Parathyroid adenoma (tissue), 2 donors: ENCODE data around the gene COPG2.

ENCODE experiments used
- H2AFZ ChIP-seq: fragments of 300-600 bp; sonication (generic); one replicate; pipeline ENCODE4 v1.7.0; 2017; ENCODE audit warnings: antibody characterized with exemption, mild to moderate bottlenecking
- H3K27ac ChIP-seq: fragments of 300-600 bp; sonication (generic); one replicate; pipeline ENCODE4 v1.7.0; 2017
- H3K27me3 ChIP-seq: fragments of 300-600 bp; sonication (generic); one replicate; pipeline ENCODE4 v1.7.0; 2017; ENCODE audit warnings: low read length; ENCODE audit not compliant: control insufficient read depth, insufficient read depth
- H3K36me3 ChIP-seq: fragments of 300-600 bp; sonication (generic); one replicate; pipeline ENCODE4 v1.7.0; 2017; ENCODE audit warnings: low read length; ENCODE audit not compliant: control insufficient read depth, insufficient read depth
- H3K4me1 ChIP-seq: fragments of 300-600 bp; sonication (generic); one replicate; pipeline ENCODE4 v1.7.0; 2017; ENCODE audit warnings: control low read depth
- H3K4me2 ChIP-seq: fragments of 300-600 bp; sonication (generic); one replicate; pipeline ENCODE4 v1.7.0; 2017; ENCODE audit warnings: low read length
- H3K4me3 ChIP-seq: fragments of 300-600 bp; sonication (generic); one replicate; pipeline ENCODE4 v1.7.0; 2017; ENCODE audit warnings: low read depth, low read length
- H3K79me2 ChIP-seq: fragments of 300-600 bp; sonication (generic); one replicate; pipeline ENCODE4 v1.7.0; 2017; ENCODE audit warnings: control low read depth
- H3K9ac ChIP-seq: fragments of 300-600 bp; sonication (generic); one replicate; pipeline ENCODE4 v1.7.0; 2017; ENCODE audit warnings: mild to moderate bottlenecking
- H3K9me3 ChIP-seq: fragments of 300-600 bp; sonication (generic); one replicate; pipeline ENCODE4 v1.7.0; 2017; ENCODE audit warnings: low read length; ENCODE audit not compliant: control insufficient read depth
- TF ChIP-seq, protein P1 (sequence below): fragments of 300-600 bp; sonication (generic); IDR thresholded peaks from one replicate; pipeline ENCODE4 v1.7.0; 2017; ENCODE audit warnings: antibody characterized with exemption, mild to moderate bottlenecking
- donor health status: primary hyperparathyroidism.

Gene COPG2

DNA sequence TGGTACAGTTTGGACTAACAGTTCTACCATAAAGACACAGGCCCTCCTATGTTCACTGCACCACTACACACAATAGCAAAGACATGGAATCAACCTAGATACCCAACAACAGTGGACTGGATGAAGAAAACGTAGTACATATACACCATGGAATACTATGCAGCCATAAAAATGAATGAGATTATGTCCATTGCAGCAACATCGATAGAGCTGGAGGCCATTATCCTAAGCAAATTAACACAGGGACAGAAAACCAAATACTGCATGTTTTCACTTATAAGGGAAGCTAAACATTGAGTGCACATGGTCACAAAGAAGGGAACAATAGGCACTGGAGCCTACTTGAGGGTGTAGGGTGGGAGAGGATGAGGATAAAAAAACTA is 101.7 kb downstream of the COPG2 start:
- no peak overlapping the region for H2AFZ ChIP-seq
- TF ChIP-seq, protein P1, sequence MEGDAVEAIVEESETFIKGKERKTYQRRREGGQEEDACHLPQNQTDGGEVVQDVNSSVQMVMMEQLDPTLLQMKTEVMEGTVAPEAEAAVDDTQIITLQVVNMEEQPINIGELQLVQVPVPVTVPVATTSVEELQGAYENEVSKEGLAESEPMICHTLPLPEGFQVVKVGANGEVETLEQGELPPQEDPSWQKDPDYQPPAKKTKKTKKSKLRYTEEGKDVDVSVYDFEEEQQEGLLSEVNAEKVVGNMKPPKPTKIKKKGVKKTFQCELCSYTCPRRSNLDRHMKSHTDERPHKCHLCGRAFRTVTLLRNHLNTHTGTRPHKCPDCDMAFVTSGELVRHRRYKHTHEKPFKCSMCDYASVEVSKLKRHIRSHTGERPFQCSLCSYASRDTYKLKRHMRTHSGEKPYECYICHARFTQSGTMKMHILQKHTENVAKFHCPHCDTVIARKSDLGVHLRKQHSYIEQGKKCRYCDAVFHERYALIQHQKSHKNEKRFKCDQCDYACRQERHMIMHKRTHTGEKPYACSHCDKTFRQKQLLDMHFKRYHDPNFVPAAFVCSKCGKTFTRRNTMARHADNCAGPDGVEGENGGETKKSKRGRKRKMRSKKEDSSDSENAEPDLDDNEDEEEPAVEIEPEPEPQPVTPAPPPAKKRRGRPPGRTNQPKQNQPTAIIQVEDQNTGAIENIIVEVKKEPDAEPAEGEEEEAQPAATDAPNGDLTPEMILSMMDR: no peak
- H3K4me3 ChIP-seq: no peak overlapping the region
- H3K9me3 ChIP-seq: no peaks in the 10 kb centered on the region
- H3K27ac ChIP-seq: peak overlapping the region; percentile 39
- no peak overlapping the region for H3K4me2 ChIP-seq
- H3K9ac ChIP-seq: no peak overlapping the region
- H3K27me3 ChIP-seq: no peaks in the 10 kb centered on the region
- no peaks in the 10 kb centered on the region for H3K36me3 ChIP-seq
- H3K79me2 ChIP-seq: peaks cover 9% of the 10 kb centered on the region
- no peaks in the 10 kb centered on the region for H3K4me1 ChIP-seq

DNA sequence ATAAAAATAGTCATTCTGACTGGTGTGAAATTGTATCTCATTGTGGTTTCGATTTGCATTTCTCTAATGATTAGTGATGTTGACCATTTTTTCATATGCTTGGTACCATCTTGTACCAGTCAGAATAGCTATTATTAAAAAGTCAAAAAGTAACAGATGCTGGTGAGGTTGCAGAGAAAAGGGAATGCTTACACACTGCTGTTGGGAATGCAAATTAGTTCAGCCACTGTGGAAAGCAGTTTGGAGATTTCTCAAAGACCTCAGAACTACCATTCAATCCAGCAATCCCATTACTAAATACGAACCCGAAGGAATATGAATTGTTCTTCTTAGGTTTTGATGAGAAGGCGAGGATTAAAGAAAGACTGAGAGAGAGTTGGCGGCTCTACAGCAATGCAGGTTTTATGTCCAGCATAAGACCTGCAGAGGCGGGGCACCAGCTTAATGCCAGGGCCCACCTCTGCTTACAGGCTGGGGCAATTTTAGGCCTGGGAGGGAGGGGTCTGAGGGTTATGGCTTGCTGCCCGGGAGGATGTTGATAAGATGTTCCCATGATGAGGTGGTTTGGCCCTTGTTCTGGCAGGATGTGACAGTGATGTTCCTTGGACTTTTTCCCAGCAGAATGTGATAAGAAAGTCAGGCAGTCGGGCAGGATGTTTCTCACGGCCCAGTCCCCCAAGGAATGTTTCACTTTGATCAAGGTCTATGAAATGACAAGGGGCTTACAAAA is 102.2 kb downstream of the COPG2 start:
- Histone ChIP-seq H3K27me3 (no peaks in the 10 kb centered on the region), H3K4me2 (no peak overlapping the region), H3K9me3 (no peaks in the 10 kb centered on the region), H3K9ac (no peak overlapping the region), H3K4me1 (no peaks in the 10 kb centered on the region), H3K79me2 (peaks cover 6% of the 10 kb centered on the region), H3K4me3 (no peak overlapping the region), H2AFZ (no peak overlapping the region), H3K27ac (peak overlapping the region; percentile 39), H3K36me3 (no peaks in the 10 kb centered on the region)
- TF ChIP-seq, protein P1: no peak

DNA sequence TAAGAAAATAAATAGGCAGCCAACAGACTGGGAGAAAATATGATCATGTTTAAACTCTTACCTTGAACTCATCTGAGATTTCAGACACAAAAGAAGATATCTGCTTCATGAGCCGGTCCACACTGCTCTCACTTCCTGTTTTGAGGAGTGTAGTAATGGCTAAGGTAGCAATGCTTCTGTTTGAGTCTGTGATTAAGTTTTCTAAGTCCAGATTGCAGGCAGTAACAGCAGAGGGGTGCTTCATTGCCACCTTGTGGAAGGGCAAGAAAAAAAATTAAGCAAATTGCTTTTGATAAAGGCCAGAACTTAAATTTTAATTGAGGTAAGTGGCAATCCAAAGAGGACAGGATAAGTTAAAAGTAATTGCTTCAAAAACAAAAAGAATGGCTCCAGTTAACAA is 107.6 kb downstream of the COPG2 start:
- Histone ChIP-seq H3K9ac (no peak overlapping the region), H3K27ac (no peak overlapping the region), H3K9me3 (no peaks in the 10 kb centered on the region), H3K4me1 (no peaks in the 10 kb centered on the region), H3K4me2 (no peak overlapping the region), H2AFZ (no peak overlapping the region), H3K27me3 (no peaks in the 10 kb centered on the region), H3K4me3 (no peak overlapping the region), H3K36me3 (no peaks in the 10 kb centered on the region), H3K79me2 (no peaks in the 10 kb centered on the region)
- TF ChIP-seq, protein P1: no peak

DNA sequence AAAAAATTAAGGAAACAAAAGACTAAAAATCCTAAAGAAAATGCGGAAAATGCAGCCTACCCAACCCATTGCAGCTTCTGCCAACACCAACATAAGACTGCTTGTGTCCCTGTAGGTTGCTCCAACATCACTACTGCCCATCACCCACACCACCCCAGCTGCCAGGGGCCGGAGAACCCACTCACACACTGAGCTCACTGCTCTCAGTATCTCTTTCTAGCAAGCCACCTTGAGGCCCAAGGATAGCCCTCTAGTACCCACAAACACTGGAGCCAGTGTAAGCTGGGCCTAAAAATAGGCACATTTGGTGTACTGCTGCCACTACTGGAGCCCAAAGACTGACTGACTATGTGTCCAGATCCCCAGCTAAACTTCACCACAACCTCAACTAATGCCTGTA is 109.4 kb downstream of the COPG2 start:
- Histone ChIP-seq H3K4me2 (no peak overlapping the region), H3K4me3 (no peak overlapping the region), H3K27me3 (no peaks in the 10 kb centered on the region), H3K27ac (no peak overlapping the region), H3K36me3 (no peaks in the 10 kb centered on the region), H3K9ac (no peak overlapping the region), H3K4me1 (no peaks in the 10 kb centered on the region), H2AFZ (no peak overlapping the region), H3K9me3 (no peaks in the 10 kb centered on the region), H3K79me2 (no peaks in the 10 kb centered on the region)
- TF ChIP-seq, protein P1: no peak

DNA sequence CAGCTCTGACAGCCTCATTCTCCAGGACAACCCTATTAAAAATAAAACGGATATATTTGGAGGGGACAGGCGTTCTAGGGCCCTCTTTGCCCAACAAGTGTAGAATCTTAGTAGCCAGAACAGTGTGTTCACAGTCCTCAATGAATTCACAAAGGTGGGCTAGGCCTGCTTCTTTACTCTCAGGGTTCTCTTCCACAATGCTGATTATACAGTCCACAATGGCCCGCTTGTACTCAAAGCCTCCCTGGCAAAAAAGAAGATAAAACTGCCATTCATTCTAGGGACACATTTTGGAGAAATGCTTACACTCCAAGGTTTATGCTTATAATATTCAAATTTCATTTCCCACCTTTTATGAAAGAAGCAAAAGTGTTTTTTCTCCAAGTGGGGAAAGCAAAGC is 114.1 kb downstream of the COPG2 start:
- Histone ChIP-seq H3K36me3 (no peaks in the 10 kb centered on the region), H3K27ac (no peak overlapping the region), H3K79me2 (no peaks in the 10 kb centered on the region), H3K9ac (no peak overlapping the region), H3K4me2 (no peak overlapping the region), H2AFZ (no peak overlapping the region), H3K27me3 (no peaks in the 10 kb centered on the region), H3K4me1 (no peaks in the 10 kb centered on the region), H3K4me3 (no peak overlapping the region), H3K9me3 (no peaks in the 10 kb centered on the region)
- TF ChIP-seq, protein P1: no peak
